Large intestine (tissue), 3 donors: Measurements from ENCODE around the gene PRPF40A. TPM values are rescaled to one million over a fixed set of nuclear protein-coding genes. Genes with fewer than 3 reads are reported as not detected.

ENCODE experiments used
- DNase-seq, 2 donors: peaks; one replicate each; pipeline versions ENCODE4 v3.0.0 to v3.0.0-alpha.2; 2013
- H3K27ac ChIP-seq: one replicate; pipeline ENCODE4 v1.5.1; 2013; ENCODE audit warnings: low read length
- H3K27me3 ChIP-seq: 2 replicates; pipeline ENCODE4 v1.6.1; 2013; ENCODE audit warnings: low read length; ENCODE audit not compliant: control insufficient read depth, insufficient read depth
- H3K36me3 ChIP-seq: 2 replicates; pipeline ENCODE4 v1.6.1; 2013; ENCODE audit warnings: low read length; ENCODE audit not compliant: control insufficient read depth, insufficient read depth
- H3K4me1 ChIP-seq: one replicate; pipeline ENCODE4 v1.6.1; 2013; ENCODE audit warnings: low read length; ENCODE audit not compliant: control insufficient read depth, insufficient read depth
- H3K4me3 ChIP-seq: one replicate; pipeline ENCODE4 v1.5.1; 2013; ENCODE audit warnings: low read length
- H3K9me3 ChIP-seq: one replicate; pipeline ENCODE4 v1.6.1; 2013; ENCODE audit warnings: mild to moderate bottlenecking, low read depth, low read length, moderate library complexity; ENCODE audit not compliant: control insufficient read depth
- WGBS: methylation state at CpG from one replicate; pipeline ENCODE4 v1.1.5; 2013; ENCODE audit warnings: low lambda C conversion rate; ENCODE audit not compliant: insufficient coverage; 5-methylcytosine and 5-hydroxymethylcytosine counted together
- polyA plus RNA-seq: library from polyadenylated mRNA; unstranded; fragments of 120-200 nt; gene quantifications from one replicate; pipeline ENCODE4 v1.2.1, GENCODE V29; 2013

Gene PRPF40A
- polyA plus RNA-seq, 1 donor: 83.5 TPM

GRCh38 chr2:152624805-152625204 is 92.5 kb downstream of the PRPF40A start:
- WGBS: no CpG with 5 or more reads among the region's 3 CpGs
- Histone ChIP-seq H3K9me3 (no peaks in the 10 kb centered on the region), H3K4me1 (no peaks in the 10 kb centered on the region), H3K27ac (no peak overlapping the region), H3K4me3 (no peak overlapping the region), H3K27me3 (no peaks in the 10 kb centered on the region), H3K36me3 (peaks cover 31% of the 10 kb centered on the region)
- no peak for DNase-seq

GRCh38 chr2:152623775-152624174 is 93.5 kb downstream of the PRPF40A start:
- no peak for DNase-seq
- no CpG with 5 or more reads among the region's 2 CpGs for WGBS
- no peak overlapping the region for H3K27ac ChIP-seq
- no peaks in the 10 kb centered on the region for H3K9me3 ChIP-seq
- H3K4me1 ChIP-seq: no peaks in the 10 kb centered on the region
- no peak overlapping the region for H3K4me3 ChIP-seq
- H3K27me3 ChIP-seq: no peaks in the 10 kb centered on the region
- H3K36me3 ChIP-seq: peaks cover 27% of the 10 kb centered on the region

GRCh38 chr2:152623076-152623740 is 94.1 kb downstream of the PRPF40A start:
- H3K27me3 ChIP-seq: no peaks in the 10 kb centered on the region
- no peak overlapping the region for H3K4me3 ChIP-seq
- DNase-seq: no peak
- no peaks in the 10 kb centered on the region for H3K9me3 ChIP-seq
- no peaks in the 10 kb centered on the region for H3K4me1 ChIP-seq
- no CpG with 5 or more reads among the region's 13 CpGs for WGBS
- no peak overlapping the region for H3K27ac ChIP-seq
- H3K36me3 ChIP-seq: peaks cover 27% of the 10 kb centered on the region

GRCh38 chr2:152622219-152622618 is 95.0 kb downstream of the PRPF40A start:
- no CpG with 5 or more reads among the region's 3 CpGs for WGBS
- H3K36me3 ChIP-seq: peaks cover 28% of the 10 kb centered on the region
- H3K27me3 ChIP-seq: no peaks in the 10 kb centered on the region
- no peak overlapping the region for H3K27ac ChIP-seq
- H3K4me3 ChIP-seq: no peak overlapping the region
- DNase-seq: no peak
- H3K4me1 ChIP-seq: no peaks in the 10 kb centered on the region
- no peaks in the 10 kb centered on the region for H3K9me3 ChIP-seq

- no peak overlapping the region for H3K27ac ChIP-seq
These were observed 96.3 kb downstream of the PRPF40A start for GRCh38 chr2:152620985-152621384.

GRCh38 chr2:152620208-152620607 is 97.1 kb downstream of the PRPF40A start:
- Histone ChIP-seq H3K9me3 (no peaks in the 10 kb centered on the region), H3K36me3 (peaks cover 35% of the 10 kb centered on the region), H3K27ac (no peak overlapping the region), H3K4me1 (no peaks in the 10 kb centered on the region), H3K4me3 (no peak overlapping the region), H3K27me3 (no peaks in the 10 kb centered on the region)
- DNase-seq: no peak
- 89% methylated on average over 1 of the region's 7 CpGs for WGBS

More at GRCh38 chr2:152620985-152621384, 96.3 kb downstream of the PRPF40A start:
- no peaks in the 10 kb centered on the region for H3K4me1 ChIP-seq
- no peaks in the 10 kb centered on the region for H3K27me3 ChIP-seq
- no peak for DNase-seq
- H3K36me3 ChIP-seq: peaks cover 32% of the 10 kb centered on the region
- H3K9me3 ChIP-seq: no peaks in the 10 kb centered on the region
- WGBS: no CpG with 5 or more reads among the region's 9 CpGs
- no peak overlapping the region for H3K4me3 ChIP-seq

GRCh38 chr2:152618193-152618564 is 99.1 kb downstream of the PRPF40A start:
- Histone ChIP-seq H3K4me3 (no peak overlapping the region), H3K27ac (no peak overlapping the region), H3K36me3 (peaks cover 33% of the 10 kb centered on the region), H3K27me3 (no peaks in the 10 kb centered on the region), H3K9me3 (no peaks in the 10 kb centered on the region), H3K4me1 (no peaks in the 10 kb centered on the region)
- no peak for DNase-seq
- 93% methylated on average over 2 of the region's 5 CpGs for WGBS

- Histone ChIP-seq H3K27ac (no peak overlapping the region), H3K36me3 (peaks cover 31% of the 10 kb centered on the region), H3K4me1 (no peaks in the 10 kb centered on the region), H3K9me3 (no peaks in the 10 kb centered on the region), H3K27me3 (no peaks in the 10 kb centered on the region), H3K4me3 (no peak overlapping the region)
- DNase-seq: no peak
- WGBS: no CpG with 5 or more reads among the region's 4 CpGs
These were observed 99.6 kb downstream of the PRPF40A start for GRCh38 chr2:152617456-152618192.

- WGBS: no CpG with 5 or more reads among the region's 5 CpGs
These were observed 102.1 kb downstream of the PRPF40A start for GRCh38 chr2:152615177-152615576.

GRCh38 chr2:152613235-152613634 is 104.0 kb downstream of the PRPF40A start:
- peaks cover 15% of the 10 kb centered on the region for H3K36me3 ChIP-seq
- no peak for DNase-seq
- H3K27me3 ChIP-seq: no peaks in the 10 kb centered on the region
- no peak overlapping the region for H3K27ac ChIP-seq
- no peaks in the 10 kb centered on the region for H3K9me3 ChIP-seq
- no peak overlapping the region for H3K4me3 ChIP-seq
- no peaks in the 10 kb centered on the region for H3K4me1 ChIP-seq
- whole genome bisulfite sequencing: no CpG with 5 or more reads among the region's 2 CpGs

More at GRCh38 chr2:152615177-152615576, 102.1 kb downstream of the PRPF40A start:
- H3K4me3 ChIP-seq: no peak overlapping the region
- no peak overlapping the region for H3K27ac ChIP-seq
- DNase-seq: no peak
- H3K9me3 ChIP-seq: no peaks in the 10 kb centered on the region
- no peaks in the 10 kb centered on the region for H3K27me3 ChIP-seq
- no peaks in the 10 kb centered on the region for H3K4me1 ChIP-seq
- H3K36me3 ChIP-seq: peaks cover 21% of the 10 kb centered on the region
